Measurements from ENCODE around the gene NABP1. TPM values are rescaled to one million over a fixed set of nuclear protein-coding genes. Genes with fewer than 3 reads are reported as not detected.

NABP1 gene
- polyA plus RNA-seq, 4 donors: 25.6 to 43.0 (median 35.3) TPM

DNA sequence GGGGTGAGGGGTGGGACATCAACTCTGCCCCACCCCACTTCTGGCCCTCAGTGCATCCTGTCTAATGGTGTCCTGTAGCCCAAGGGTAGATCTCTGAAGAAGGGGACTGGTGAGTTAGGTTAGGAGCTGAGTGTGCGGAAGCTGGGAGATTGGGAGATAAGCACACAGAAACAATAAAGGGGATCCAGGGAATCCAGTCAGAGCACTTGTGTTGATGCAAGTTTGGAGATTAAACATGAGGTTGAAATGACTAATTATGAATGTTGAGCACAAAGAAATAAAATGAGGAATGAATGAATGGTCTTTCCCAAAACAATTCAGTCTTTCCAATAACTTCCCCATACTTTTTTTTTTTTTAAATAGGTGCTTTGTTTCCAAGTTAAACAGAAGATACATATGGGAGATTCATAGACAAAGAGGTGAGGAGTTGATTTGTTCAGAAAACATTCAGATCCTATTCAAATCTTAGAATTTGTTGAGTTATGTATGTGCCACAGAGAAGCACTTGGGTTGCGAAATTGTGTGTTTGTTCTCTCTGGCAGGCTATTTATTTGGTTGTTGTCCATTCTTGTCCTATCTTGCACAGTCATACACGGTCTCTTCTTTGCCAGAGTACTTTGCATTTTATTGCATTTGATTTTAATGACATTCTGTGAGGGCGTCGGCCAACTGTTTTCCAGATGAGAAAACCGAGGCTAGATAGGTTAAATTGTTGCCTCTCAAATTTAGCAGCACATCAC lies 31.6 kb upstream of the NABP1 start:
- no peak for DNase-seq (ENCODE audit: low read depth in 4 of 4, low spot score in 2 of 4)

DNA sequence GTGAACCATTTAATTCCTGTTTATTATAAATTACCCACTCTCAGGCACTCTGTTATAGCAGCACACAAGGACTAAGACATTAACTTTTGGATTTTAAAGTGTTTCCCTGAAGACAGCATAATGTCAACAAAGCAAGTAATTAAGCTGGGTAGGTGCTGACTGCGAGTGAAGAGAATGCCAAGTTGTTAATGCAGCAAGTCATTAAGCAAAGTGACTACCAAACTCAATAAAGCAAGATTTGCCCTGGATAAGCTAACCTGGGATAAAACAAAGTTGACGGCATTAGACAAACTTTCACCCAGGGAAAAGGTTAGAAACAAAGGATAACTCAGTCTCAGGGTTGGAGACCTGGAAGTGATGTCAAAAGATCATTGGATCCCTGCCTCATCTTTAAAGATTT lies 28.4 kb upstream of the NABP1 start:
- no peak for DNase-seq (ENCODE audit: low read depth in 4 of 4, low spot score in 2 of 4)

GRCh38 chr2:191650896-191651773 lies 26.8 kb upstream of the NABP1 start:
- no peak for DNase-seq (ENCODE audit: low read depth in 4 of 4, low spot score in 2 of 4)

- no peak for DNase-seq (ENCODE audit: low read depth in 4 of 4, low spot score in 2 of 4)
These were observed 24.1 kb upstream of the NABP1 start for GRCh38 chr2:191653667-191654391.

GRCh38 chr2:191656391-191656790 lies 21.5 kb upstream of the NABP1 start:
- DNase-seq (ENCODE audit: low read depth in 4 of 4, low spot score in 2 of 4): no peak

GRCh38 chr2:191656792-191657191 lies 21.1 kb upstream of the NABP1 start:
- no peak for DNase-seq (ENCODE audit: low read depth in 4 of 4, low spot score in 2 of 4)

GRCh38 chr2:191657977-191658376 lies 20.0 kb upstream of the NABP1 start:
- DNase-seq (ENCODE audit: low read depth in 4 of 4, low spot score in 2 of 4): no peak

DNA sequence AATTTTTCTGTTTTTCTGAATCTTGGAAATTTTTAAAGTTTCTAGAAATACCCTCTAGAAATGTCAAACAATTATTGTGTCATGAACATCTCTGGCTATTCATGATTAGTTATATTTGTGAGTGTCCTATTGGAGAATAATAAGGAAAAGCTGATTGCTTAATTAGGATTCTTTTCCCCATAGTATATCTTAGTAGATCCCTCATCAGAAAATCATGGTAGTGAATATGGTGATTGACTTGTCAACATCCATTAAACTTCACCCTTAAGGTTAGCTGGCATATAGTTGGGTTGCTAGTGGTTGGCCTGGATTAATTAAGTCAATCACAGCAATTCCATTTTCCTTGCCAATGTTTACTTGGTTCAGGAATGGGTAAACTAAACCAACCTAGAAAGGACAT lies 18.7 kb upstream of the NABP1 start:
- no peak for DNase-seq (ENCODE audit: low read depth in 4 of 4, low spot score in 2 of 4)

GRCh38 chr2:191660575-191660974 lies 17.4 kb upstream of the NABP1 start:
- no peak for DNase-seq (ENCODE audit: low read depth in 4 of 4, low spot score in 2 of 4)

- DNase-seq (ENCODE audit: low read depth in 4 of 4, low spot score in 2 of 4): no peak
These were observed 16.6 kb upstream of the NABP1 start for GRCh38 chr2:191661097-191661924.

GRCh38 chr2:191664823-191665677 lies 12.9 kb upstream of the NABP1 start:
- no peak for DNase-seq (ENCODE audit: low read depth in 4 of 4, low spot score in 2 of 4)

GRCh38 chr2:191666226-191666625 lies 11.7 kb upstream of the NABP1 start:
- DNase-seq (ENCODE audit: low read depth in 4 of 4, low spot score in 2 of 4): no peak

GRCh38 chr2:191666732-191667131 lies 11.2 kb upstream of the NABP1 start:
- DNase-seq (ENCODE audit: low read depth in 4 of 4, low spot score in 2 of 4): no peak

- no peak for DNase-seq (ENCODE audit: low read depth in 4 of 4, low spot score in 2 of 4)
These were observed 7.9 kb upstream of the NABP1 start for GRCh38 chr2:191670076-191670475.

DNA sequence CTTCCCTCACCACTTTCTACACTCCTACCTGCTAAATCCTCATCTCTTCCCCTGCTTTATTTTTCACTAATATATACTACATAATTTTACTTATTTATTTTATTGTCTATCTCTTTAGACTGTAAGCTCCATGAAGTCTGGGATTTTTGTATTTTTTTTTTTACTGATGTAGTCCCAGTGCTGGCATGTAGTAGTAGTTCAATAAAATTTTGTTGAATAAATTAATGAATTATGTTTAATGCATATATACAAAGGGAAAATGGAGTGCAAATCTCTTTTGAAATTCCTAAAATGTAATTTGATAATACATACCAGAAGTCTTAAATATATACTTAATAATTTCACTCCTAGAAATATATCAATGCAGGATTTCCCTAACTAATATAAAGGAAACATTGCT lies 7.1 kb upstream of the NABP1 start:
- DNase-seq (ENCODE audit: low read depth in 4 of 4, low spot score in 2 of 4): no peak

GRCh38 chr2:191675807-191676721 lies 1.9 kb upstream of the NABP1 start:
- DNase-seq (ENCODE audit: low read depth in 4 of 4, low spot score in 2 of 4): no peak

DNA sequence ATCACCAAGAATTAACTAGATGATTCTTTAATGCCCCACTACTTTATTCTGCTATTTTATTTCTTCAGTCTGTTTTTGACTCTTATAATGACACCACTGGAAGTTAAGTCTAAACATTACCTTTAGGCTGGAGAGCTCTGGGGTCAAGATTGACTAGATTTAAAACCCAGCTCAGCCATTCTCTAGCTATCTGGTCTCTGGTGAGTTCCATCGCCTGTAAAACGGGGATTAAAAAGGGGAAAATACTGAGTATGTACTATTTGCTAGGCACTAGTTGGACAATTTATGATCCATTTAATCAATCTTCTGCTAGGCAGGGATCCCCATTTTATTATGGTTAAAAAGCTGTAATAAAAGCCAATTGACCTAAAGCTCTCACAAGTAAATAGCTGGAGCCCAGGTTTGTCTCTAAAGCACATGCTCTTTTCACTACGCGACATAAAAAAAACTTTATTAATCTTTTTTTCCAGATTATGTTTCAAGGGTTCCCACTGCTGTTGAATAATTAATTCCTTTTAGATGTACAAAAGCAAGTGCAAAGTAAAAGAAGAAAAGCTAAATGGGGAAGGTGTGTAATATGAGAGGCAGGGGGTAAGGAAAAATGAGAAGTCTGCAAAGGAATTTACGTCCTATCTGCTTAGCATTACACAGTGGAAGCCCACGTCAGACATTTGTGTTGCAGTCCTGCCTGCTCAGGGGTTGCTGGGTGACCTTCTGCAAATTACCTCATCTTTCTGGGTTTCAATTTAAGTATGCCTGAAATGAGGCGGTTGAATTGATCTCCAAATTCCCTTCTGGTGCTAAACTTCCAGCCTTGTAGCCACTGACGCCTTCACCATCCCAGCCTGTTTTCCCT lies 918 bp upstream of the NABP1 start:
- peak in 3 of 4 donors; percentile 48 to 62 (median 61) for DNase-seq (ENCODE audit: low read depth in 4 of 4, low spot score in 2 of 4)

All from left renal cortex interstitium (tissue), 4 donors.